DMS79 (cell line): ENCODE results near the gene OTUD1.
"Not testable (repeated sequence)": the region's sequence is repeated elsewhere in the genome, so short reads cannot be mapped to it uniquely, and the experiment has no call there.

Experiments used
- DNase-seq: peaks from one replicate; lab custom pipeline; 2025; lab: John Stamatoyannopoulos, UW

OTUD1 gene, protein sequence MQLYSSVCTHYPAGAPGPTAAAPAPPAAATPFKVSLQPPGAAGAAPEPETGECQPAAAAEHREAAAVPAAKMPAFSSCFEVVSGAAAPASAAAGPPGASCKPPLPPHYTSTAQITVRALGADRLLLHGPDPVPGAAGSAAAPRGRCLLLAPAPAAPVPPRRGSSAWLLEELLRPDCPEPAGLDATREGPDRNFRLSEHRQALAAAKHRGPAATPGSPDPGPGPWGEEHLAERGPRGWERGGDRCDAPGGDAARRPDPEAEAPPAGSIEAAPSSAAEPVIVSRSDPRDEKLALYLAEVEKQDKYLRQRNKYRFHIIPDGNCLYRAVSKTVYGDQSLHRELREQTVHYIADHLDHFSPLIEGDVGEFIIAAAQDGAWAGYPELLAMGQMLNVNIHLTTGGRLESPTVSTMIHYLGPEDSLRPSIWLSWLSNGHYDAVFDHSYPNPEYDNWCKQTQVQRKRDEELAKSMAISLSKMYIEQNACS

DNA sequence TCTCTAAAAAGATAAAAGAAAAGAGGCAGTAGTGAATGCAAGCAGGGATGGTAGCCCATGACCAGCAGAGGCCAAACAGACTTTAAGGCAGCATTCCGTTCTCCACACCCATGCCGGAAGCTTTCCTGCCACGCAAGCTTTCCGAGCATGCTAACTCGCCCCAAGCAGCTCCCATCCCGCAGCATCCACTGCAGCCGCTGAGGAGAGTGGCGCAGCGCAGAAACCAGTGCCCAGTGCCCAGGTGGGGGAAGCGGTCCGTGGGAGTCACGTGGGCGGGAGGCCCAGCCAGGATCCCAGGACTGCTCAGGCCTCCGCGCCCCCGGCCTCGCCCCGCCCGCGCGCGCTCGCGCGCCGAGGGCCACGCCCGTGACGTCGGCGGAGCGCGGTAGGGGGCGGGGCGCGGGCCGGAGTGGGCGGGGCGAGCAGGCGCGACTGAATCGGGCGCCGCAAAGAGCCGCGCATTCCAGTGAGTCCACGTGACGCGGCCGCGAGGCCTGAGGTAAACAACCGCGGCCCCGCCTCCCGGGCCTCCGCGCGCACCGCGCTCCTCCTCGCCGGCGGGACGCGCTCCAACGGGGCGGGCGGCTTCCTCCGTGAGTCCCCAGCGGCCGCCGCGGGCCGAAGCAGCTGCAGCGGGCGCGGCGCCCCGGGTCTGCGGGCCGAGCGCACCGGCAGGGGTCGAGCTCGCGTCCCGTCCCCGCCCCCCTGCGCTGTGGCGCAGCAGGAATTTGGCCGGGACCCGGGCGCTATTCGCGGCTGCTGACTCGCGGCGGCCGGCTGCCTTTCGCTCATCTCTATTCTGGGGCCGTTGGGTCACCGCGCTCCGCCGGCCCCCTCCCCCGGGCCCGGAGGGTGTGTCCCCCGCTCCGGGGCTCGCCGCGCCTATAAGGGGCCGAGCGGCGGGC, at the start of gene OTUD1:
Gene OTUD1, plus strand, starts transcription at position 529 of the 905 bp plus-strand sequence. CDS start 383 bp downstream, outside the sequence.
- DNase-seq = peak; percentile 17

DNA sequence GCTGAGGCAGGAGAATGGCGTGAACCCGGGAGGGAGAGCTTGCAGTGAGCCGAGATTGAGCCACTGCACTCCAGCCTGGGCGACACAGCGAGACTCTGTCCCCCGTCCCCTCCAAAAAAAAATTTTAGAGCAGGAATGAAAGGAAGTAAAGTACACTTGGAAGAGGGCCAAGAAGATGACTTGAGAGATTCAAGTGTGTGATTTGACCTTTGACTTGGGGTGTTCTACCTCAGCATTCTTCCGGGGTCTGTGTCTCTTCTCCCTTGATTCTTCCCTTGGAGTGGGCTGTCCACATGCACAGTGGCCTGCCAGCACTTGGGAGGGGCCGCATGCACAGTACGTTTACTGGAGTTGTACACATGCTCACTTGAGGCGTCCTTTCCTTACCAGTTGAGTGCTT, 48.5 kb upstream of the OTUD1 start:
- not testable (repeated sequence) for DNase-seq

DNA sequence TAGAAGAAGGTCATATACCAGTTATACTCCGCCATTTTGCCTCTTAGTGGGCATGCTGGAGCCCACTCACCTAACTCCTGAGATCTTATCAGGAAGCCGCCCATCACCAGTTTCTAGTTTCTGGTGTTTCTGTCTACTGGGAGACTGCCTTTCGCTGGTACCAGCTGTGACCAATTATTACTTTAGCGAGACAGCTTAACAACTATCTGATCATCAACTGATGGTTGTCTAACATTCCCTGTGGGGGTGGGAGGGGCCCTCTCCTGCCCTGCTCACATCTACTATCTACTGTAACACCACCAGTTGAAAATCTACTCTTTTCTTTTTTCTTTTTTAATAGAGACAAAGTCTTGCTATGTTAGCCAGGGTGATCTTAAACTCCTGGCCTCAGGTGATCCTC, 48.1 kb upstream of the OTUD1 start:
- DNase-seq = no peak

DNA sequence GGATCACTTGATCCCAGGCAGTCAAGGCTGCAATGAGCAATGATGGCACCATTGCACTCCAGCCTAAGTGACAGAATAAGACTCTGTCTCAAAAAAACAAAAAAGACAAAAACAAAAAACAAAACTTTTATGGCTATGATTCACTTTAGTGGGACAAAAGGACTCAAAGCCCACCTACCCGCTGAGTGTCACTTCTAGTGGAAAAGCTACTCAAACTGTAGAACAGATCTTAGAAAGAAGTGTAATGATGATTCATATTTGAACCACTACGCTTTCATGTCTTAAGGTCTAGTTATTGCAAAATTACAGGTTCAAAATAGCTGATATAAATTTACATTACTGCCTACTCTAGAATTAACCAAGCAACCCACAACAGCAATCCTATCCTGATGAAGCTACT, 47.1 kb upstream of the OTUD1 start:
- DNase-seq = no peak

DNA sequence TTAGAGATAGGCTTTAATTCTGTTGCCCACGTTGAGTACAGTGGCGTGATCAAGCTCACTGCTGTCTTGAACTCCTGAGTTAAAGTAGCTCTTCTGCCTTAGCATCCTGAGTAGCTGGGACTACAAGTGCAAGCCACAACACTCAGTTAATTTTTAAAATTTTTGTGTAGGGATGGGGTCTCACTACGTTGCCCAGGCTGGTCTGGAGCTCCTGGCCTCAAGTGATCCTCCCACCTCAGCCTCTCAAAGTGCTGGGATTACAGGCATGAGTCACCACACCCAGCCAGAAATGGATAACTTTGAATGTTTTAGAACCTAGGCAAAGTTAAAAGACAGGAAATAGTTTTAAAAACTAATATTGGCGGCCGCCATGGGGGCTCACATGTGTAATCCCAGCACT, 43.9 kb upstream of the OTUD1 start:
- DNase-seq = no peak

DNA sequence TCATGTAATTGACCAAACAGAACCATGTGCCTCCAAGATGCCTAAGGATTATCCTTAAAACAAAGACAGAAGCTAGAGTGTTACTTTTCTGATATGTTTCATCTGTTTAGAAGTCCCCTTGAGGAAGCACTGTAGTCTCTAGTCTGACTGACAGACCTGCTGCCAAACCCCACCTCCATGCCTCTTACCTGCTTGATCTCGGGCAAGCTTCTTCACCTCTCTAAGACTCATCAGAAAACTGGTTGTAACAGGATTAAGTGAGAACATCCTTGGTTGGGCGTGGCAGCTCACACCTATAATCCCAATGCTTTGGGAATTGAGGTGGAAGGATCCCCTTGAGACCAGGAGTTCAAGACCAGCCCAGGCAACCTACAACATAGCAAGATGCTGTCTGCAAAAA, 42.2 kb upstream of the OTUD1 start:
- no peak for DNase-seq

DNA sequence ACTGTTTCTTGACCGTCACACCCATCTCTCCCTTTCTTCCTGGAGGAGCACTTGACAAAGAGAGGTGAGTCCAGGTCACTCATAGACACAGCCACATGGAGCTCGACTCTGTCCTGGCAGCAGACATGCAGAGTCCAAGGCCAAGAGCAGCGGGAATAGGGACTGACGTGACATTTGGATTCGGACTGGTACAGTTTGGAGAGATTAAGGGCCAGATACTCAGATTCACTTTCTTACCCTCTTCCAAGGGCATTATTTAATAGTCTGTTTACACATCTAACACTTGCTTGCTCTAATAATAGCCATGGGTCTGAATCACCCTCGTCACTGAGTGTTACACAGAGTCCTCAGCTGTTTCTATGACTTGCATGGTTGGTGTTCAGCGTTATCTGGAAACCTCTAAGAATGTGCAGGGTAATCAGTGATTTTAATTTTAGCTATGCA, 39.2 kb upstream of the OTUD1 start:
- no peak for DNase-seq

DNA sequence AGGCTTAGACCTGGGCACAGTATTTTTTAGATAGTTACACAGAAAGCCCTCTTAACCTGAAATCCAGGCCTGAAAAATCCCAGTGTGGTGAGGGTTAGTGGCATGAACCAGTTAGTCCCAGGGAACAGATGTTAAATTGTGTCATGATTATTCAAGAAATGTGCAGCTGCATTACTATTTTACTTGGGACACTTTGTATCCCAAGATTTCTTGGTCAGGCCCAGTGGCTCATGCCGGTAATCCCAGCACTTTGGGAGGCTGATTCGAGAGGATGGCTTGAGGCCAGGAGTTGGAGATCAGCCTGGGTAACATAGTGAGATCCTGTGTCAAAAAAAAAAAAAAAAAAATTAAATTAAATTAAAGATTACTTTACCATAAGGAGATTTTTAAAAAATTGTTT, 36.0 kb upstream of the OTUD1 start:
- no peak for DNase-seq

DNA sequence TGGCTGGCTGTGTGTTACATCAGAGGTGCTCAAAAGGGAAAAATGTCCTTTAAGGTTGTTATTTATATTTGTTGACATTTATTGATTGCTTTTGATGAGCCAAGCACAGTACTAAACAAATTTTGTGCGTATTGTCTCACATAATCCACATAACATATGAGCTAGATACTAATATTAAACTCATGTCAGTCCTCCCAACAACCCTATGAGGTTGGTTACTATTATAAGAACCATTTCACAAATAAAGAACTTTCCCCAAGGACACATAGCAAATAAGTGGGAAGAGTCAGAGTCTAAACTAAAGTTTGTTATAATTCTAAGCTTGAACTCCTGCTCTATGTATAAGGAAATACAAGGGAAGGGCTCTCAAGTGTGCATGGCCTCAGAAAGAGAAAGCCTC, 35.6 kb upstream of the OTUD1 start:
- DNase-seq = no peak

DNA sequence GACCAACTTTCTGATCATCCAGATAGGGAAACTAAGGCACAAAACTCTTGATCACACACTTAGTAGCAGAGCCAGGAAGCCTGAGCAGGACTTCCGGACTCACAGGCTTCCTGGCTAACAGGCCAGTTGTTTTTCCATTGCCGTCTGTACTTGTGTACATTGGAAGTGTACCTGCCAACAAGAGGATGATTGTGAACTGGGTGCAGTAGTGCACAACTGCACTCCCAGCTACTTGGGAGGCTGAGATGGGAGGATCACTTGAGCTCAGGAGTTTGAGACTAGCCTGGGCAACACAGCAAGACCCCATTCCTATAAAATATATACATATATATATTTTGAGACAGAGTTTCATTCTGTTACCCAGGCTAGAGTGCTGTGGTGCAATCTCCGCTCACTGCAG, 35.2 kb upstream of the OTUD1 start:
- DNase-seq = no peak

DNA sequence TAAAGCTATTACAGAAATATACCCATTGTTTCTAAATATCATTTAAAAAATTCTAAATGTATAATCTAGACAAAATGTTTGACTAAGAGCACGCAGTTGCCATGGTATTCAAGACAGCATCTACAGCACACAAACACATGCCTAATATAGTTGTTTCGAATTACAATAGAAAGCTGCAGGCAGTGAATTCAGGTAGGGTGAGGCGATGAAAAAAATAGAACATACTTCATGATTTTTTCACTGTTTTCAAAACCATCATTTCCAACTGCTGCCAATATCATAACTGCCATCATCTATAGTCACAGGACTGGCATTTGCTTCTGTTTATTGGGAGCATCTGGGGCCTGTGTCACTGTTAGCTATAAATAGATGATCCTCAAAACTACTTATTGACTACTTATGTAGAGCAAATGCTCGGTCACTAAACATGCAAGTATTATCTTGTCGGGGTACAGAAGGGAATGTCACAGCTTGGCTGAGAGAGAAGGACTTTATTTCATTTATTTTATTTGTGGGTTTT, 34.4 kb upstream of the OTUD1 start:
- no peak for DNase-seq

DNA sequence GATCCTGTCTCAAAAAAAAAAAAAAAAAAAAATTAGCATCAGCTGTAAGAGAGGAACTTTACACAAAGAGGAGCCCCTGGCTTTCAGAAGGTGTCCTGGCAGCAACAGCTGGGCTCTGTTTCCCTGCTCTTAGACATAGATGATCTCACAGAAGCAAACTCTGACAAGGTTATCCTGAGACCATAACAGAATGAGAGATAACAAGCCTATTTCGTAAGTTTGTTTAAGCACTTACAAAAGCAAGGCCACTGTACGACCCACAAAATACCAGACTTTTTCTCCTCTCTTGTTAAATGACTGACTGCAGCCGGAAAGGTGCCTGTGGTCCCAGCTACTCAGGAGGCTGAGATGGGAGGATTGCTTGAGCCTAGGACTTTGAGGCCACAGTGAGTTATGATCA, 33.3 kb upstream of the OTUD1 start:
- no peak for DNase-seq

DNA sequence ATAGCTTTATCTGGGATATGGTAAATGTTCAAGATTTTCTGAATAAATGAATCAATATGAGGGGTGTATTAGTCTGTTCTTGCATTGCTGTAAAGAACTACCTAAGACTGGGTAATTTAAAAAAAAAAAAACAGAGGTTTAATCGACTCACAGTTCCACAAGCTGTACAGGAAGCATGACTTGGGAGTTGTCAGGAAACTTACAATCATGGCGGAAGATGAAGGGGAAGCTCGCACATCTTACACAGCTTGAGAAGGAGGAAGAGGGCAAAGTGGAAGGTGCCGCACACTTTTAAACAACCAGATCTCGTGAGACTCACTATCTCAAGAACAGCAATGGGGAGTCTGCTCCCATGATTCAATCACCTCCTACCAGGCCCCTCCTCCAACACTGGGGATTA, 32.5 kb upstream of the OTUD1 start:
- DNase-seq = no peak

DNA sequence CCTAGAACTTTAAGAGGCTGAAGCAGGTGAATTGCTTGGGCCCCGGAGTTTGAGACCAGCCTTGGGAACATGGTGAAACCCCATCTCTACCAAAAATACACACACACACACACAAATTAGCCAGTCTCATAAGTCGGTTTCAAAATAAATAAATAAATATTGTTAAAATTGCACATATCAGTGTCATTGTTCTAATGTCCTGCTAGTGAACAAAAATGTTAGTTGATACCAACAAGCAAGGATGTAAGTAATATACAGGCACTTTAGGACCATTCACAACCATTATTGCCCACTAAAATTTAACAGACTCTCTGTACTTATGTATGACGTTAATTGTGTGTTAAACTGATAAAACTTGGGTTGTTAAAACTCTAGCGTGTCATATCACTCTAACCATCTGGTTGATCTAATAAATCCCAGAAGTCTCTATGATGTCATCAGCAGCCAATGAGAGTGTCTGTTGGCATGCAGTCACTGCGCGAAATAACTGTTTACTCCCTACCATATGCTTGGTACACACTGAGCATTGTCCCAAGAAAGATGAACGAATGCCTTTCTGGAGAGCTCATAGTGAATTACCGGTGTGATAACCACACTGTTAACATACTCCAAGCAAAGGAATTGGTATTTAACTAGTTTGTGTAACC, 30.4 kb upstream of the OTUD1 start:
- DNase-seq = no peak

DNA sequence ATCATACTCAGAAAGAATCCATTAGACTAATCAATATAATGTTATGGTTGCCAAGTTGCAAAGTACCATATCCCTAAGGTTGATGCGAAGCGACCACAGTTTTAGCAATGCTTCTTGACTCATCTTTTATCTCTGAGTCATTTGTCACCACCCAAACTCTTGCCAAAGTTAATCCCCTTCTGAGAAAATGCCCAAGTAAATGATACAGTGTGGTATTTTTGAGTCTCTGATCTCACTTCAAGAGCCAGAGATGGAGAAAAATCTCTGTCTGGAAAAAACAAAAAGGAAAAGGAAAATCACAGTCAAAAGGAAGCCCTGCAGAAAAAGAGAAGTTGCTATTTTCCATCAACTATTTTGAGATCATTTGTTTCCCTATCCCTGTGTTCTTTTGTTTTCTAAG, 26.7 kb upstream of the OTUD1 start:
- no peak for DNase-seq

DNA sequence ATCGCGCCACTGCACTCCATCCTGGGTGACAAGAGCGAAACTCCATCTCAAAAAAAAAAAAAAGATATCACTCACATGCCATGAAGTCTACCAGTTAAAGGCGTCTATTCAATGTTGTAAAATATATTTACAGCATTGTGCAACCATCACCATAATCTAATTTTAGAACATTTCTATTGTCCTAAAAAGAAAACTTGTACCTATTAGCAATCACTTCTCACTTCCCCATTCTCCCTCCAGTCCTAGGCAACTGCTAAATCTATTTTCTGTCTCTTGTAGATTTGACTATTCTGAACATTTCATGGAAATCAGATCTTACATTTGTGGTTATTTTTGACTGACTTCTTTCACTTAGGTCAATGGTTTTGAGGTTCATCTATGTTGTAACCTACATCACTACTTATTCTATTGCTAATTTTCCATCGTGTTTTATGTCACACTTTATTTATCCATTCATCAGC, 25.2 kb upstream of the OTUD1 start:
- no peak for DNase-seq

DNA sequence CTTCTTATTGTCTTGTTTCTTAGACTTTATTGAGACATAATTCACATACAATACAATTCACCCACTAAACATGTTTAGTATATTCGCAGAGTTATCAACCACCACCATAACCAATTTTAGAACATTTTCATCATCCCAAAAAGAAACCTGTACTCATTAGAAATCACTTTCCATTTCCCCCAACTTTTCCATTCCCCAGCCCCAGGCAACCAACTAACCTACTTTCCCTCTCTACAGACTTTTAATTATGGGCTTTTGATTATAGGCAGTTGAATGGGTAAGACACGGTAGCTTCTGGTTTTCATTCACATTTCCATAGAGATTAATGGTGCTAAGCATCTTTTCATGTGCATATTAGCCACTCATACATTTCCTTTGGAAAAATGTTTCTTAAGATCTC, 24.2 kb upstream of the OTUD1 start:
- DNase-seq = no peak

DNA sequence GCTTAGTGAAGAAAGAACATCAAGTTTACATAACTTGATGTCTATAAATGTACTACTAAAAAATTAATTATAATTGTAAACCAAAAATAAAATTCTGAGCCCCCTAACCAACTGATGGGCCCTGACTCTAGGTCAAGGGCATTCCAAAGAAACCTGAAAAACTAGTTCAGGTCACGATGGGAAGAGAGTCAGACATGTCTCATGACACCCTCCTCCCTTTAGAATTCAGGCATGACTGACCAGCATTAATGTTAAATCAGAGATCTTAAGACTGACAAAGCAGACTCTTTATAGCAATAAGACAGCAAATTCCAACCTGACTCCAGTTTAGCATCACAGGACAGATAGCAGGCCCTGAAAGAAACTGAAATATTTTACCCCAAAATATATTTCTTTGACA, 21.6 kb upstream of the OTUD1 start:
- DNase-seq = no peak

DNA sequence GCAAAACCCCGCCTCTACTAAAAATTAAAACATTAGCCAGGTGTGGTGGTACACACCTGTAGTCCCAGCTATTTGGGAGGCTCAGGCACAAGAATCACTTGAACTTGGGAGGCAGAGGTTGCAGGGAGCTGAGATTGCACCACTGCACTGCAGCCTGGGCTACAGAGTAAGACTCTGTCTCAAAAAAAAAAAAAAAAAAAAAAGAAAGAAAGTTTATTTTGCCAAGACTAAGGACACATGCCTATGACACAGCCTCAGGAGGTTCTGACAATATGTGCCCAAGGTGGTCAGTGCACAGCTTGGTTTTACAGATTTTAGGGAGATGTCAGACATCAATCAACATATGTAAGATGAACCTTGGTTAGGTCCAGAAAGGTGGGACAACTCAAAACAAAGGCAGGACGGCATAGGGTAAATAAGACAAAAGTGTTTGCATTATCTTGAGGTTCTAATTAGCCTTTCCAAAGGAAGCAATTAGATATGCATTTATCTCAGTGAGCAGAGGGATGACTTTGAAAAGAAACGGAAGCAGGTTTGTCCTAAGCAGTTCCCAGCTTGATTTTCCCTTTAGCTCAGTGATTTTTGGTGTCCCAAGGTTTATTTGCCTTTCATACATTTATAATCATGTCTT, 20.7 kb upstream of the OTUD1 start:
- no peak for DNase-seq

DNA sequence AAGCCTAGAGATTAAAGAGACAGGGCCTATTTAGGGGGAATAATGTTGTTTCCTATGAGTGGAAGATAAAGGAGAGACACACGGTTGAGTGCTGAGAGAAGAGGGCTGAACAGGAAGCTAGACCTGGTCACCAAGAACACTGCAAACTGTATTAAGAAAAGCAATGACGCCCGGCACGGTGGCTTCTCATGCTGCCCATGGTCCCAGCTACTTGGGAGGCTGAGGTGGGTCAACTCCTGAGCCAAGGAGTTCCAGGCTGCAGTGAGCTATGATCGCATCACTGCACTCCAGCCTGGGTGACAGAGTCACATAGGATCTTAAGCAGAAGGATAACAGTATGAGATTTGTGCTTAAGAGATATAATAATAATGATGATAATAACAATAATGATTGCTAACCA, 19.7 kb upstream of the OTUD1 start:
- DNase-seq = no peak

DNA sequence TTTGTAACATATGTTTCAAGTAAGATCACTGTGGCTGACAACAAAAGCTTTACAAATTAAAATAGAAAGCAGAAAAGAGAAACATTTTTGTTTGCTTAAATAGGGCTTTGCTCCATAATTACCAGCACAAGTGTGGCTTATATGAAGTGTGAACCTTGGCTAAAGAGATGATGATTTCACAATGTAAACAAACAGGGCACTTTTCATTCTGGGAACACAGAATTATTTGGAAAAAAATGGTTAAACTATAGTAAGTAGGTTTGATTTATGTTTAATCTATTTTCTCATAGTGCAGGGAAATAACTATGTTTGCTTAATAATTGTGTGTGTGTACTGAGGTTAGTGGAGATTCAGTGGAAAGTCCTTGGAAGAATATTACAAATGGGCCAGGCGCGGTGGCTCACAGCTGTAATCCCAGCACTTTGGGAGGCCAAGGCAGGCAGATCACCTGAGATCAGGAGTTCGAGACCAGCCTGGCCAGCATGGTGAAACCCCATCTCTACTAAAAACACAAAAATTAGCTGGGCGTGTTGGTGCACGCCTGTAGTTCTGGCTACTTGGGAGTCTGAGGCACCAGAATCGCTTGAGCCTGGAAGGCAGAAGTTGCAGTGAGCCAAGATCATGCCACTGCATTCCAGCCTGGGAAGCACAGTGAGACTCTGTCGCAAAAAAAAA, 19.1 kb upstream of the OTUD1 start:
- DNase-seq = no peak
